HCT116 (cell line): ENCODE data around the gene CTIF. TPM values are rescaled to one million over a fixed set of nuclear protein-coding genes. Genes with fewer than 3 reads are reported as not detected.

Experiments
- ATAC-seq: fragments of 200-7000 bp; cut with Tn5 transposase; 2 replicates; pipeline ENCODE4 v1.9.1; 2020; ENCODE audit warnings: mild to moderate bottlenecking, moderate library complexity
- BruUV-seq: library from RNA; stranded (reverse); fragments of 400-500 nt; replicated peaks from 2 replicates; lab custom pipeline; 2021; lab: Mats Ljungman, UMichigan
- CTCF ChIA-PET: fragments of 300-600 bp; sonication (Branson Sonifier 250); formaldehyde crosslinking; loops from one replicate; lab custom pipeline; 2021; ENCODE audit warnings: antibody characterized with exemption; lab: Charles Lee
- POLR2A ChIA-PET: fragments of 300-600, 350-600 bp; sonication (Branson Sonifier 250); formaldehyde crosslinking; loops from one replicate; lab custom pipeline; 2021; ENCODE audit warnings: antibody characterized with exemption; lab: Charles Lee
- RAD21 ChIA-PET, 2 experiments: fragments of 300-600 bp; sonication (Branson Sonifier 250); formaldehyde crosslinking; loops; one replicate each; lab custom pipeline; 2023; ENCODE audit warnings: low total read pairs in 2 of 2; ENCODE audit not compliant: uncharacterized antibody in 2 of 2, unreplicated experiment in 2 of 2, low non-redundant PET in 1 of 2; lab: Charles Lee
- DNase-seq: peaks from one replicate; pipeline ENCODE4 v3.0.0-alpha.2; 2010; ENCODE audit warnings: low read depth, low spot score
- H2AFZ ChIP-seq: fragments of 200-600 bp; shearing (Covaris generic), sonication (generic); 2 replicates; pipeline ENCODE4 v1.6.1; 2017; ENCODE audit warnings: low read depth, mixed run types, mixed read lengths, antibody characterized with exemption, low read length; ENCODE audit not compliant: poor library complexity, severe bottlenecking
- H3K27ac ChIP-seq: 2 replicates; pipeline ENCODE4 v1.5.1; 2012; ENCODE audit warnings: low read depth, low read length
- H3K27me3 ChIP-seq: fragments of 200-600 bp; sonication (generic); 2 replicates; pipeline ENCODE4 v1.6.1; 2016; ENCODE audit warnings: mixed run types, low read length, mixed read lengths; ENCODE audit not compliant: insufficient read depth
- H3K36me3 ChIP-seq, 2 experiments: fragments of 200-500 bp in 1 of 2; fragments of 200-600 bp in 1 of 2; sonication (Bioruptor generic) in 1 of 2; sonication (generic) in 1 of 2; 2 replicates each; pipeline versions ENCODE4 v1.5.1 to v1.6.1; 2014 to 2016; ENCODE audit warnings: low read length in 2 of 2, inconsistent platforms in 1 of 2, mixed read lengths in 1 of 2, mixed run types in 1 of 2; ENCODE audit not compliant: insufficient read depth in 2 of 2, control insufficient read depth in 1 of 2
- H3K4me1 ChIP-seq, 2 experiments: fragments of 200-600 bp in 1 of 2; sonication (generic) in 1 of 2; 2 replicates each; pipeline versions ENCODE4 v1.5.1 to v1.6.1; 2012 to 2017; ENCODE audit warnings: low read length in 2 of 2, inconsistent platforms in 1 of 2, mild to moderate bottlenecking in 1 of 2, mixed read lengths in 1 of 2, mixed run types in 1 of 2, moderate library complexity in 1 of 2; ENCODE audit not compliant: insufficient read depth in 2 of 2, control insufficient read depth in 1 of 2
- H3K4me2 ChIP-seq: fragments of 200-600 bp; sonication (generic); 2 replicates; pipeline ENCODE4 v1.6.1; 2017; ENCODE audit warnings: mixed run types, low read length, mixed read lengths
- H3K4me3 ChIP-seq, 2 experiments: fragments of 200-600 bp in 1 of 2; sonication (generic) in 1 of 2; replicated peaks in 1 of 2; 2 replicates each; pipeline ENCODE4 v1.5.1; 2011 to 2016; ENCODE audit warnings: low read length in 2 of 2, control low read depth in 1 of 2, low read depth in 1 of 2, mild to moderate bottlenecking in 1 of 2, mixed read lengths in 1 of 2, mixed run types in 1 of 2
- H3K79me2 ChIP-seq: fragments of 200-600 bp; sonication (generic); 2 replicates; pipeline ENCODE4 v1.6.1; 2017; ENCODE audit warnings: mild to moderate bottlenecking, mixed run types, low read length, moderate library complexity, mixed read lengths; ENCODE audit not compliant: insufficient read depth
- H3K9ac ChIP-seq: fragments of 200-600 bp; sonication (generic); 2 replicates; pipeline ENCODE4 v1.6.1; 2016; ENCODE audit warnings: low read length, mixed read lengths
- H3K9me2 ChIP-seq: fragments of 200-600 bp; sonication (generic), shearing (Covaris generic); 2 replicates; pipeline ENCODE4 v1.6.1; 2017; ENCODE audit warnings: mixed run types, mild to moderate bottlenecking, moderate library complexity; ENCODE audit not compliant: insufficient read depth
- H3K9me3 ChIP-seq, 2 experiments: fragments of 200-500 bp in 1 of 2; fragments of 200-600 bp in 1 of 2; sonication (Bioruptor generic) in 1 of 2; sonication (generic) in 1 of 2; 2 replicates each; pipeline ENCODE4 v1.6.1; 2014 to 2017; ENCODE audit warnings: low read length in 2 of 2, mixed read lengths in 2 of 2, inconsistent platforms in 1 of 2, low read depth in 1 of 2, mild to moderate bottlenecking in 1 of 2, mixed run types in 1 of 2, moderate library complexity in 1 of 2; ENCODE audit not compliant: control insufficient read depth in 1 of 2, insufficient read depth in 1 of 2
- H4K20me1 ChIP-seq: fragments of 200-600 bp; sonication (generic), shearing (Covaris generic); 2 replicates; pipeline ENCODE4 v1.6.1; 2017; ENCODE audit warnings: mixed run types, mild to moderate bottlenecking, moderate library complexity; ENCODE audit not compliant: insufficient read depth
- CTCF ChIP-seq, 3 experiments: fragments of 200-600 bp in 1 of 3; sonication (generic) in 1 of 3; IDR thresholded peaks in 2 of 3; conservative IDR thresholded peaks in 1 of 3; 2 replicates each; pipeline ENCODE4 v1.5.1; 2012 to 2017; ENCODE audit warnings: low read depth in 2 of 3, low read length in 2 of 3, antibody characterized with exemption in 1 of 3, borderline replicate concordance in 1 of 3, control low read depth in 1 of 3, mild to moderate bottlenecking in 1 of 3, mixed read lengths in 1 of 3, mixed run types in 1 of 3, moderate library complexity in 1 of 3; ENCODE audit not compliant: insufficient read depth in 1 of 3
- EGR1 ChIP-seq: IDR thresholded peaks from 2 replicates; pipeline ENCODE4 v1.6.1; 2012; ENCODE audit warnings: low read depth
- ELF1 ChIP-seq: IDR thresholded peaks from 2 replicates; pipeline ENCODE4 v1.6.1; 2012; ENCODE audit warnings: low read depth, borderline replicate concordance
- EZH2 ChIP-seq: fragments of 200-600 bp; sonication (generic); IDR thresholded peaks from 2 replicates; pipeline ENCODE4 v1.6.1; 2017; ENCODE audit warnings: antibody characterized with exemption, mixed run types
- EZH2phosphoT487 ChIP-seq: fragments of 200-600 bp; IDR thresholded peaks from 2 replicates; pipeline ENCODE4 v1.6.1; 2018; ENCODE audit warnings: antibody characterized with exemption, borderline replicate concordance
- MAX ChIP-seq: IDR thresholded peaks from 2 replicates; pipeline ENCODE4 v1.6.1; 2012
- POLR2A ChIP-seq: IDR thresholded peaks from 2 replicates; pipeline ENCODE4 v1.7.0; 2011; ENCODE audit warnings: borderline replicate concordance; ENCODE audit not compliant: insufficient read depth, insufficient read length; ENCODE audit errors: extremely low read depth
- POLR2AphosphoS5 ChIP-seq: IDR thresholded peaks from 2 replicates; pipeline ENCODE4 v1.6.1; 2011; ENCODE audit warnings: mild to moderate bottlenecking, low read depth, low read length, moderate library complexity
- SP1 ChIP-seq: IDR thresholded peaks from 2 replicates; pipeline ENCODE4 v1.6.1; 2012; ENCODE audit warnings: low read depth
- SRF ChIP-seq: IDR thresholded peaks from 2 replicates; pipeline ENCODE4 v1.6.1; 2012; ENCODE audit warnings: low read depth
- ZFX ChIP-seq: fragments of 450-650 bp; IDR thresholded peaks from 2 replicates; pipeline ENCODE4 v1.6.1; 2017
- ZNF274 ChIP-seq: fragments of 200-500 bp; sonication (Bioruptor generic); IDR thresholded peaks from 2 replicates; pipeline ENCODE4 v1.6.1; 2014; ENCODE audit warnings: mild to moderate bottlenecking, low read depth, low read length, inconsistent platforms
- intact Hi-C: fragments of 100-400 bp; cut with micrococcal nuclease; formaldehyde crosslinking; loops from 2 replicates; pipeline ENCODE4 v1.10.0; 2022
- total RNA-seq: library from RNA; stranded (reverse); gene quantifications from one replicate; pipeline ENCODE4 v1.2.1, GENCODE V29; 2021; ENCODE audit not compliant: unreplicated experiment

CTIF gene
- total RNA-seq, 1 experiment from 2014 or later, result 19.7 TPM

GRCh38 chr18:48669180-48669675, 130.4 kb downstream of the CTIF start:
- Histone ChIP-seq H3K79me2 (no peaks in the 10 kb centered on the region), H3K9me3 (no peaks in the 10 kb centered on the region), H3K4me1 (peaks cover 0 to 3% of the 10 kb centered on the region in 2 experiments; a peak in 2 of 4 replicates), H2AFZ (no peak overlapping the region), H3K4me2 (no peak overlapping the region), H3K9me2 (no peaks in the 10 kb centered on the region), H3K4me3 (no peak overlapping the region), H3K9ac (no peak overlapping the region), H4K20me1 (no peaks in the 10 kb centered on the region), H3K36me3 (no peaks in the 10 kb centered on the region; a peak in 1 of 4 replicates), H3K27me3 (no peaks in the 10 kb centered on the region), H3K27ac (no peak overlapping the region)
- POLR2A ChIA-PET, result no interaction called here
- RAD21 ChIA-PET, result no interaction called here
- intact Hi-C loops, result loop anchor here (10.0 kb wide), 2 partner anchors 134 to 434 kb away; partner anchors contain the start of gene CTIF
- no peak for DNase-seq
- no peak for TF ChIP-seq ELF1
- TF ChIP-seq SP1, result no peak
- no peak for TF ChIP-seq MAX
- no peak for TF ChIP-seq EZH2phosphoT487
- TF ChIP-seq CTCF (IDR thresholded peaks at IDR 0.05 in 2 of 3, conservative IDR thresholded peaks at IDR 0.05 in 1 of 3; ENCODE audit: borderline replicate concordance in 1 of 3, insufficient read depth in 1 of 3, low read depth in 2 of 3, low read length in 2 of 3), result no peak
- no peak for TF ChIP-seq EGR1
- no peak for TF ChIP-seq POLR2AphosphoS5
- no peak for TF ChIP-seq SRF
- no peak for TF ChIP-seq EZH2
- TF ChIP-seq ZNF274, result no peak
- no peak for TF ChIP-seq POLR2A
- no peak for TF ChIP-seq ZFX
- BruUV-seq, result no TSS peak
- no peak for ATAC-seq
- CTCF ChIA-PET, result no interaction called here
